CD4-positive, alpha-beta T cell treated with Interferon alpha-2 for 1 hour (primary cell): ENCODE data around the gene TBCB.
"Not testable (repeated sequence)": the region's sequence is repeated elsewhere in the genome, so short reads cannot be mapped to it uniquely, and the experiment has no call there.

ENCODE experiments used
- DNase-seq, 2 donors: peaks; one replicate each; pipeline ENCODE4 v3.0.0-alpha.2; 2020 to 2022

TBCB gene, protein sequence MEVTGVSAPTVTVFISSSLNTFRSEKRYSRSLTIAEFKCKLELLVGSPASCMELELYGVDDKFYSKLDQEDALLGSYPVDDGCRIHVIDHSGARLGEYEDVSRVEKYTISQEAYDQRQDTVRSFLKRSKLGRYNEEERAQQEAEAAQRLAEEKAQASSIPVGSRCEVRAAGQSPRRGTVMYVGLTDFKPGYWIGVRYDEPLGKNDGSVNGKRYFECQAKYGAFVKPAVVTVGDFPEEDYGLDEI

GRCh38 chr19:36115453-36116343 is at the start of gene TBCB:
TSS of gene TBCB (plus strand) at chr19:36115468. CDS start at chr19:36115561, 93 bp downstream.
- DNase-seq = peak in 1 of 2 donors; percentile 93

GRCh38 chr19:36067681-36068080 is 47.6 kb upstream of the TBCB start:
- DNase-seq = no peak

GRCh38 chr19:36068810-36069499 is 46.3 kb upstream of the TBCB start:
- not testable (repeated sequence) for DNase-seq

- no peak for DNase-seq
These were observed 43.2 kb upstream of the TBCB start for GRCh38 chr19:36072081-36072480.

DNA sequence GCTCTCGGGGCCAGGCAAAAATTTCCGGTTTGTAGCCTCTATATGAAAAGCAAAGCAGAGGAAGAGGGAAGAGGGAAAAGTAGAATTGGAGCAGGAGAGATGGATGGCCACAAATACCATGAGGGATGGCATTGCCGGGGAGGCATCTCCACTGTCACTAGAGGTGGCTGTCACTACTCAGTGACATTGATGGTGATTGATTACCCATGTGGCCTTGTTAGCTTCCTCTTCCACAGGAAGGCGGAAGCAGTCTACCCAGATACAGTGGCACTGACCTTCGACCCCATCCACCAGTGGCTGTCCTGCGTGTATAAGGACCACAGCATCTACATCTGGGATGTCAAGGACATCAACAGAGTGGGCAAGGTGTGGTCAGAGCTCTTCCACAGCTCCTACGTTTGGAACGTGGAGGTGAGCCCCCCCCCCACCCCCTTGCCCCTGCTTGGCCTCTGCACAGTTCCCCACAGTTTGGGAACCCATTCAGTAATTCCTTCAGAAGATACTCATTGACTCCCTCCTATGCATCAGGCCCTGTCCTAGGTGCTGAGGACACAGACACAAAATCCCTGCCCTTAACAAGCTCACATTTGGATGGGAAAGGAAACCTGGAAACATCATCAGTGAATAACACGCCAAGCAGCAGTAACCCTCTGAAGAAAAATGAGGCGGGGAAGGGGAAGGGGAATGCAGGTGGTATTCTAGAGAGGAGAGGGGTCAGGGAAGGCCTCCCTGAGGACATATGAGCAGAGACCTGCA is 42.0 kb upstream of the TBCB start:
- no peak for DNase-seq

DNA sequence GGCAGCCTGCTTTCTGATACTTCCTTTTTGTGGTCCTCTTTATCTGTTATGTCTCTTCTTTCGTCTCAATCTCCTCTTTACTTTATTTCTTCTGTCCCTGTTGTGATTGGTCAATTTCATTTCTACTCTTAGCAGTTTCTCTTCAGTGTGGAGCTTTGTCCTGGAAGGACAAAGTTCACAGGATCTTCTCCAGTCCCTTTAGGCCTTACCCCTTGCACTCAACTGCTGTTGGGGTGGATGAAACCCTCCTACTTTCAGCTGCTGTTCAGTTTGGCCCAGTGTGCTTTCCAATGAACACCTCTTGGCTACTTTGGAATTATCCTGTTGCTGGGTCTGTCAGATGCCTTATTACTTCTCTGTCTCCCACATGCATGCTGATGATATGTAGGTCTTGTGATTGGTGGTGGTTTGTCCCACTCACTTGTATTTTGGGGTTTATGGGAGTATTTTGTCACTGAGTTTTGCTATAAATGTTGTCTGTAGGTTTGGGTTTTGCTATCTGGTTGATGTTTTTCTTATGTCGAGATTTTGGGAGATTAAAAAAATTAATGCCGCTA is 35.8 kb upstream of the TBCB start:
- no peak for DNase-seq

- DNase-seq = no peak
These were observed 33.9 kb upstream of the TBCB start for GRCh38 chr19:36081385-36081784.

- no peak for DNase-seq
These were observed 33.4 kb upstream of the TBCB start for GRCh38 chr19:36081894-36082293.

GRCh38 chr19:36082916-36083315 is 32.4 kb upstream of the TBCB start:
- no peak for DNase-seq

DNA sequence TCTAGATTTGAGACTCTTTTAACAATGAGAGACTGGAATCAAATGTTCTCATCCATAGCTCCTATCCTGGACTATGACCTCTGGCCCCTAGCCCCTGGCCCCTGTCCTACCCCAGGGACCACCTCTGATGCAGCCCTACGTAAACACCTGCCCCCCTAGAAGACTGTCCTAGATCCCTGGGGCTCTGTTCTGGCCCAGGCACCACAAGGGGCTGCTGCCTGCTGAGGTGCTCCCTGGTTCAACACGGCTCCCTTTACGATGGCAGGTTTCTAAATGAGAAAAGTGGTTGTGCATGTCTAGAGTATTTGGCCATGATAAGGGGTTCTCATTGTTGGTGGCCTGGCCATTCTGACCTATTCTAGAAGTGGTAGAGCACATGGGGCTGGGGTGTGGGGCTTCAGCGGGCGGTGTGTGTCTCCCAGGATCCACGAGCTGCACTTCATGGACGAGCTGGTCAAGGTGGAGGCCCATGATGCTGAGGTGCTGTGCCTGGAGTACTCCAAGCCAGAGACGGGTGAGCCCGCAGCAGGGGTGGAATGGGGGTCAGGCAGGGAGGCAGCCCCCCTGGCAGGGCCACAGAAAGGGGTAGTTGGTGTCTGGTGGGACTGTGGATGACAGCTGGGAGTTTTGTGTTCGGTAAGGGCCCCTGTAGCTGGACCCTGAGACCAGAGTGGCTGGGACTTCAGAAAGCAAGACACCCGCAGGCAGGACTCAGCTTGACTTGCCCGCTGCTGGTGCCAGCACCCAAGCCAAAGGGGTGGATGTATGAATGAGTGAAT is 30.8 kb upstream of the TBCB start:
- no peak for DNase-seq

DNA sequence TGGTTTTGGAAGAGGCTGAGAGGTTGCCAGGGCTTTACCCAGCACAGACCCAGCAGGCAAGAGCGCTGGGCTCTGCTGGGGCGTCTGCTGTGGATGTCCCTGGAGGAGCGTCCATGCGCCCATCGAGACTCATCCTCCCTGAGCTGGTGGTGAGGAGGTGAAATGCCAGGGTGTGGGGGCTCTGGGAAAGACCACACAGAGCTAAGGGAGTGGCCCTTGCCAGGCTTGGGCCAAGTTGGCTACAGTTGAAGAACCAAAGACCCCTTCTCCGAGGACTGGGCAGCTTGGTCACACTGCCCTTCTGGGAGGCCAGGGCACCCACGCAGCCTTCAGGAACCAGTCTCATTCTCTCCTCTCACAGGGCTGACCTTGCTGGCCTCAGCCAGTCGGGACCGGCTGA is 28.9 kb upstream of the TBCB start:
- no peak for DNase-seq

- DNase-seq = no peak
These were observed 25.4 kb upstream of the TBCB start for GRCh38 chr19:36089847-36090246.

- DNase-seq = no peak
These were observed 24.2 kb upstream of the TBCB start for GRCh38 chr19:36090910-36091695.

- no peak for DNase-seq
These were observed 22.7 kb upstream of the TBCB start for GRCh38 chr19:36092566-36092965.

DNA sequence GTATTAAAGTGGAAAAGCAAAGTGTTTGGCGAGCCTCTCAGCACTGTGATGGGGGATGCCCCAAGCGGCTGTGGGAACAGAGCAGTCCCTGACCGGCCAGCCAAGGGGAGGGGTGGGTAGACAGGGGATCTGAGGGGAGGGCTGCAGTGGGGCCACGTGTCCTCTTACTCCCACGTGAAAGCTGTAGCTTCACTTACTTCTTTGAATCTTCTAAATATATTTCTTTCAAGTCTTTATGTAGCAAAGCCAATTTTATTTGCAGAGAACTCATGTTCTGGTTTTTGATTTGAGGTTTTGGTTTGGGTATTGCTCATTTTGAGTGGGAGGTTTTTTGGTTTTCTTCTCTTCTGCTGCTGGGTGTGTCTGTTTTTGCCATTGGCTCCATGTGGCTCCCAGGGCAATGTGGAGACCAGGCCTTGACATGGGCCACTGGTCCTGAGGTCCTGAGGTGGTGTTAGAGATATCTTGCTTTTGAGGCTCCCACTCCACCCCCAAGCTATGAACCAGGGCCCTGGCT is 22.1 kb upstream of the TBCB start:
- no peak for DNase-seq

DNA sequence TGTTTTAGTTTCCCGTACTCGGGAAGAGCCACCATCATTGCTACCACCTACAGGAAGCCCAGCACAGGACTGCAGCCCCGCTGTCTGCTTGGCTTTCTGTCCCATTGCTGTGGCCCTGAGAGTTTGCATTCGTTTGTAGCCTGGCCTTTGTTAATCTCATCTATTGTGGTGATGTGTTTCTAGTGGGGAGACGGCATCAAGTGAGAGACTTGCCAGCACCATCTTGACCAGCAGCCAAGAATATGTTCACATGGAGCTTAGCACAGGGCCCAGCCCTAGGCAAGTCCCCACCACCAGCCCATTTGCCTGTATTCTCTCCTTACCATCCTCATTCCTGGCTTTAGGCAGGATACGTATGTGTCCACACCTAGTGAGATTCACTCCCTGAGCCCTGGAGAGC is 21.6 kb upstream of the TBCB start:
- DNase-seq = no peak

- no peak for DNase-seq
These were observed 18.2 kb upstream of the TBCB start for GRCh38 chr19:36097036-36097435.

DNA sequence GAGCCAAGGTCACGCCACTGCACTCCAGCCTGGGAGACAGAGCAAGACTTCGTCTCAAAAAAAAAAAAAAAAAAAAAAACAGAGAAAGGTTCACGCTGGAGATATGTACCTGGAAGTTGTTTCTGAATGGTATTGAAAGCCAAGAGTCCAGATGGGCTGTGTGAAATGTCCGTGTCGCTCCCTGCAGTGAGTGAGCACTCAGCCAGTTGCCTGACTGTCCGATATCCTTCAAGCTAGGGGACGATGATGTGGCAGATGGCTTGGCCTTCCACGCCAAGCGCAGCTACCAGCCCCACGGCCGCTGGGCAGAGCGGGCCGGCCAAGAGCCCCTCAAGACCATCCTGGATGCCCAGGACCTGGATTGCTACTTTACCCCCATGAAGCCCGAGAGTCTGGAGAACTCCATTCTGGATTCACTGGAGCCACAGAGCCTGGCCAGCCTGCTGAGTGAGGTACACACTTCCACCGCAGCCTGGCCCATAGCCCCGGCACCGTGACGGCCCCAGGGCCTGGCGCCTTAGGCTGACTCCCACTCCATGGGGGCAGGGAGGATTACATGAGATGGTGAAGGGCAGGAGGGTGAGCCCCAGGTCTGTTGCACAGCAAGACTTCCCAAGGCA is 16.0 kb upstream of the TBCB start:
- DNase-seq = no peak

GRCh38 chr19:36100476-36100875 is 14.8 kb upstream of the TBCB start:
- DNase-seq = no peak
